Ovary (tissue), 9 donors: ENCODE measurements around the gene SPCS3. TPM values are rescaled to one million over a fixed set of nuclear protein-coding genes. Genes with fewer than 3 reads are reported as not detected.
A peak's percentile ranks its signal among the peaks of the same experiment; 100 is the strongest.
"Not testable (repeated sequence)": the region's sequence is repeated elsewhere in the genome, so short reads cannot be mapped to it uniquely, and the experiment has no call there.

Experiments used
- DNase-seq, 5 donors: peaks; one replicate each; pipeline ENCODE4 v3.0.0-alpha.2; 2019 to 2020
- H3K27ac ChIP-seq, 2 donors: fragments of 200-600 bp; one replicate each; pipeline versions ENCODE4 v1.5.1 to v1.8.0; 2019 to 2022
- H3K27me3 ChIP-seq: fragments of 200-600 bp; one replicate; pipeline ENCODE4 v1.8.0; 2022
- H3K36me3 ChIP-seq: fragments of 200-600 bp; sonication (generic); one replicate; pipeline ENCODE4 v1.5.1; 2019
- H3K4me1 ChIP-seq: one replicate; pipeline ENCODE4 v1.8.1; 2013; ENCODE audit warnings: mild to moderate bottlenecking, moderate library complexity; ENCODE audit not compliant: insufficient read depth
- H3K4me3 ChIP-seq: fragments of 200-600 bp; sonication (generic); one replicate; pipeline ENCODE4 v1.5.1; 2017
- H3K9me3 ChIP-seq, 2 donors: fragments of 200-600 bp in 1 of 2; sonication (generic) in 1 of 2; one replicate each; pipeline versions ENCODE4 v1.5.1 to v1.8.1; 2013 to 2019; ENCODE audit warnings: mild to moderate bottlenecking in 1 of 2, moderate library complexity in 1 of 2
- CTCF ChIP-seq, 3 donors: fragments of 450-650 bp in 2 of 3; fragments of 200-600 bp in 1 of 3; IDR thresholded peaks; one replicate each; pipeline versions ENCODE4 v1.5.1 to v1.8.0; 2016 to 2022; ENCODE audit warnings: antibody characterized with exemption in 3 of 3, mild to moderate bottlenecking in 1 of 3
- EP300 ChIP-seq: sonication (generic); formaldehyde crosslinking; IDR thresholded peaks from one replicate; pipeline ENCODE4 v1.6.1; 2017; ENCODE audit warnings: antibody characterized with exemption
- POLR2A ChIP-seq: fragments of 450-650 bp; IDR thresholded peaks from one replicate; pipeline ENCODE4 v1.6.1; 2017; ENCODE audit warnings: antibody characterized with exemption, mild to moderate bottlenecking, moderate library complexity
- WGBS, 3 donors: extraction: QIAGEN DNeasy Blood & Tissue Kit in 1 of 3; methylation state at CpG; one replicate each; pipeline versions ENCODE4 v1.1.5 to v1.1.7; 2013 to 2017; 5-methylcytosine and 5-hydroxymethylcytosine counted together
- intact Hi-C, 4 donors: fragments of 100-400 bp; cut with DNase I; formaldehyde crosslinking; loops; one replicate each; pipeline versions ENCODE4 v1.11.0 to v1.15.1; 2022 to 2023
- polyA plus RNA-seq, 2 donors: library from polyadenylated mRNA; stranded (reverse); fragments of 200-250 nt in 1 of 2; fragments of 350-450 nt in 1 of 2; fragmentation: Illumina TruSeq in 1 of 2; extraction: RNeasy Lipid Tissue Mini Kit (QIAGEN cat#74804) in 1 of 2; gene quantifications; one replicate each; pipeline ENCODE4 v1.2.3, GENCODE V29; 2013 to 2014
- total RNA-seq, 7 donors: library from RNA; depleted of rRNA in 2 of 7; stranded (reverse); fragments of >200 nt in 2 of 7; fragmentation: NEBNext Ultra II Directional in 3 of 7; extraction: Animal tissue kit (Norgen Biotek cat#: 25700) in 3 of 7; gene quantifications; one replicate each; pipeline versions ENCODE4 v1.1.0 to v1.2.4, GENCODE V29; 2016 to 2023
- donor health status: DM: no; HTN: no; CAD: no; lungs with moderate emphysema.
- donor health status: DM: no; HTN: no; CAD: no.
- donor health status: Bipolar disorder and iron deficiency.
- donor health status: DM: yes; HTN: yes; CAD: no.
- donor health status: DM: no; HTN: no; CAD: no.
- donor health status: DM: yes; HTN: yes; CAD: no.

Gene SPCS3
- total and polyA plus RNA-seq, 9 donors = 18.5 to 89.3 (median 57.4) TPM

DNA sequence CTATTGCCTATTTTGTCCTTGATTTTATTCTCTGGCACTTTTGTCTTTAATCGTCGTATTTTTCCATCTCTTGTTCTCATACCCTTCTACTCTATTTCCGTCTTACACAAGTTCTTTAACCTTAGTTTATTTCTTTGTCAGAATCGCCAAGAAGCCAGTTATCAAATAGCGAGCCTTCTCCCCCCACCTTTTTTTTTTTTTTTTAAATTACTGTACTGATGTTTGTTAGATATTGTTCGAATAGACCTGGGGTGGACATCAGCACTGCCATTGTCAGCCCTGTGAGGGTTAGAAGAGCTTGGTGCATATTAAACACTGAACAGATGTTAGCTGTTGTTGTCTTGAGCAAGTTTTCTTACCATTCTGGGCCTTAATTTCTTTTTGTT, 1.2 kb downstream of the SPCS3 start:
- no peaks in the 10 kb centered on the region for H3K9me3 ChIP-seq
- H3K4me3 ChIP-seq = peak overlapping the region; percentile 62
- no peak for TF ChIP-seq CTCF (IDR thresholded peaks at IDR 0.05)
- TF ChIP-seq EP300 = no peak
- no peak for TF ChIP-seq POLR2A
- intact Hi-C loops = loop anchor here in 1 of 4 donors (10.0 kb wide), 1 partner anchor 126 kb away; the partner anchor contains the start of gene SPATA4
- peaks cover 1% of the 10 kb centered on the region for H3K4me1 ChIP-seq
- H3K27me3 ChIP-seq = no peaks in the 10 kb centered on the region
- WGBS, 3 donors = 0 to 2% (median 0%) methylated on average over 6 of the region's 6 CpGs
- peak overlapping the region in 1 of 2 donors; percentile 97 for H3K27ac ChIP-seq
- no peak for DNase-seq
- no peaks in the 10 kb centered on the region for H3K36me3 ChIP-seq

GRCh38 chr4:176321589-176321988, 1.8 kb downstream of the SPCS3 start:
- 58 to 72% (median 65%) methylated on average over 5 of the region's 5 CpGs for WGBS, 3 donors
- H3K9me3 ChIP-seq = no peaks in the 10 kb centered on the region
- TF ChIP-seq EP300 = no peak
- no peak for TF ChIP-seq CTCF (IDR thresholded peaks at IDR 0.05)
- no peak for TF ChIP-seq POLR2A
- H3K27ac ChIP-seq = no peak overlapping the region
- peak overlapping the region; percentile 62 for H3K4me3 ChIP-seq
- DNase-seq = no peak
- H3K36me3 ChIP-seq = no peaks in the 10 kb centered on the region
- H3K4me1 ChIP-seq = peaks cover 1% of the 10 kb centered on the region
- H3K27me3 ChIP-seq = no peaks in the 10 kb centered on the region
- intact Hi-C loops = loop anchor here in 1 of 4 donors (10.0 kb wide), 1 partner anchor 127 kb away; the partner anchor contains the start of gene SPATA4

DNA sequence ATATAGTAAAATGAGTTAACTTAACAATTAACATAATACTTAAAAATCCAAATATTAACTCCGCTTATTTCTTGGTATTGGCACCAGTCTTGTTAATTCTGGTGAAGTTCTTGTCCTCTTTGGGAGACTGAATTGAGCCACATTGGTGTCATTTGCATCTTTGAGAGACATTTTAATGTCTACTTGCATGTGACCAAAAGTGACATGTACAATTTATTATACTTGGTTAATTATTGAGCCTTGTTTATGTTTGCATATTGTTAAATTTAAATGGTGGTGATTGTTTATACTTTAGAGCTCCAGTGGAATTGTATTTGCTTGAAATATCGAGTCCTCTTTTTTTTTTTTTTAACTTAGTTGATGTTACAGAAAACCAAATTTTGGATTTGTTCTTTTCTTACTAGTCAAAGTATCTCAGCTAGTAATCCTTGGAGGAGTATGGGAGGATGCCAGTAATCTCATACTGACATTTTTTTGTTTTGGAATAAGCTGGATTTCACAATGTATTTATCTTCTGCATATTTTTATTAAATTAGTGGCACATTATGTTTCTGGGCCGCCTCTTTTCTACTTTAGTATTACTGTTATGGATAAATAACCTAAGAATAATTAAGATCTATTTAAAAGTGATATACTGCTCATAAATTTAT, 3.9 kb downstream of the SPCS3 start:
- Histone ChIP-seq H3K36me3 (no peaks in the 10 kb centered on the region), H3K27ac (no peak overlapping the region), H3K9me3 (no peaks in the 10 kb centered on the region), H3K27me3 (no peaks in the 10 kb centered on the region), H3K4me1 (peaks cover 1% of the 10 kb centered on the region), H3K4me3 (no peak overlapping the region)
- DNase-seq = no peak
- intact Hi-C loops = loop anchor here in 1 of 4 donors (10.0 kb wide), 1 partner anchor 129 kb away; the partner anchor contains the start of gene SPATA4
- 62 to 69% (median 64%) methylated on average over 3 of the region's 3 CpGs for WGBS, 3 donors
- TF ChIP-seq POLR2A (no peak), CTCF (IDR thresholded peaks at IDR 0.05) (no peak), EP300 (no peak)

GRCh38 chr4:176324876-176325275, 5.1 kb downstream of the SPCS3 start:
- WGBS, 3 donors = 88 to 94% (median 89%) methylated on average over 8 of the region's 8 CpGs
- DNase-seq, H3K27ac ChIP-seq, H3K4me3 ChIP-seq, H3K36me3 ChIP-seq, H3K9me3 ChIP-seq, H3K27me3 ChIP-seq, H3K4me1 ChIP-seq: not testable (repeated sequence)
- intact Hi-C loops = loop anchor here in 2 of 4 donors (5.0 to 10.0 kb wide), 2 partner anchors 130 to 343 kb away; partner anchors contain the start of gene SPATA4 (in 1 of the 2)

DNA sequence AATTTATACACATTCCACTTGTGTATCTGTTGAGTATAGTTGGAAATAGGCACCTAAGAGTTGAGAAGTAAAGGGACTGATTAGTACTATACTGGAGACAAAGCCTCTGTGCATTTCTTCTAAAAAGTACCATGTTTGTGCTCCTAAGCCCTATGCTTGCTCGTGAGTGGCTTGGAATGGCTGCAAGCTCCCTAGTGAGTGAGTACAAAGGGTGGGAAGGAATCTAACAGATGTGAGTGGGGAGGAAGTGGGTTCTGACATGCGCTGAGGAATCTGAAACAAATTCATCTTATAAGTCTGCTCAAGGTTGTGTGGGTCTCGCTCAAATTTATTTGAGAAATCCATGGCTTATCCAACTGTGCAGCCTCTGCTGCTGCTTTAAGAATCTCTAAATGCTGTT, 13.3 kb downstream of the SPCS3 start:
- no peaks in the 10 kb centered on the region for H3K4me1 ChIP-seq
- no peak overlapping the region for H3K4me3 ChIP-seq
- intact Hi-C loops = no loop called here
- TF ChIP-seq EP300 (no peak), CTCF (IDR thresholded peaks at IDR 0.05) (no peak), POLR2A (no peak)
- WGBS, 3 donors = 60 to 70% (median 62%) methylated on average over 3 of the region's 3 CpGs
- no peaks in the 10 kb centered on the region for H3K36me3 ChIP-seq
- H3K9me3 ChIP-seq = no peaks in the 10 kb centered on the region
- no peak for DNase-seq
- H3K27me3 ChIP-seq = no peaks in the 10 kb centered on the region
- no peak overlapping the region for H3K27ac ChIP-seq
